Forelimb muscle (tissue), 1 donor: ENCODE results near the gene PSMC5. TPM values are rescaled to one million over a fixed set of nuclear protein-coding genes. Genes with fewer than 3 reads are reported as not detected.
"Not testable (repeated sequence)": the region's sequence is repeated elsewhere in the genome, so short reads cannot be mapped to it uniquely, and the experiment has no call there.

Experiments used
- DNase-seq: peaks from one replicate; pipeline ENCODE4 v3.0.0-alpha.2; 2013; ENCODE audit warnings: low read depth
- polyA plus RNA-seq: library from polyadenylated mRNA; unstranded; fragments of 120-200 nt; gene quantifications from one replicate; pipeline ENCODE4 v1.2.1, GENCODE V29; 2013; ENCODE audit not compliant: insufficient read length

PSMC5 gene
- polyA plus RNA-seq: 106 TPM

DNA sequence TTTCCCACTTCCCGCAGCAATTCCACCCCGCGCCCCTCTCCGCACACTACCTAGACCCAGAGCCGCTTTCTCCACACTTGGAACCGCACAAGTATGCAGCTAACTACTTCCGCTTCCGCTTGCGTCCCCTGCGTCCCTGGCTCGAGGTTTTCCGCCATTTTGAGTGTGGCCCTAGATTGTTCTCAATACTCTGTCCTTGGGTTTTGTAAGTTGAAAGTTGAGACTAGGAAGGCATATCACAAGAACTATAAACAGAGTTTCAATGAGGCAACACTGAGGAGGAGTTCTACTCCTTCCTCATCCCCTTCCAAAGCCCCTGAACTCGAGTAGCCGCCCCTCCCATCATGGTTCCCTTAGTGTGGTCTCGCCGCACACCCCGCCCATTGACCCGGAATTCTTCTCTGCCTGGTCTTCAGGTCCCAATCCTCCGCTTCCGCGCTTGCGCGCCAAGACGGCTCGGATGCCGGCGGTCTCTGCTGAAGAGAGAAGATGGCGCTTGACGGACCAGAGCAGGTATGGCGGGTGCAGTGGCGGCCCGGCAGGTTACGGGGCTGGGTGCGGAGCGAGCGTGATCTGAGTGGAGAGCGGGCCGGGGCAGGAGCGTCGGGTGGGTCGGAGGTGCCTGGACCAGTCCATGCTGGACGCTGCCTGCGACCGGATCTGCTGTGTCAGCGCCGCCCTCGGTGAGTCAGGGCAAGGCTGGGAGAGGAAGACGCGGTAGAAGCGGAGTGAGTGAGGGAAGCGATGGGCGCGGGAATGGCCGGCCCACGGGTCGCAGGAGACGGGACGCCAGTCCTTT lies at the start of gene PSMC5, which contains the start of gene FTSJ3:
Gene PSMC5 (plus strand): TSS at position 430 of the 799 bp plus-strand sequence. CDS start 60 bp downstream, at position 490.
Gene FTSJ3 (minus strand): TSS at position 662 of the 799 bp plus-strand sequence. CDS start 761 bp downstream, outside the sequence.
- DNase-seq: peak; percentile 96

DNA sequence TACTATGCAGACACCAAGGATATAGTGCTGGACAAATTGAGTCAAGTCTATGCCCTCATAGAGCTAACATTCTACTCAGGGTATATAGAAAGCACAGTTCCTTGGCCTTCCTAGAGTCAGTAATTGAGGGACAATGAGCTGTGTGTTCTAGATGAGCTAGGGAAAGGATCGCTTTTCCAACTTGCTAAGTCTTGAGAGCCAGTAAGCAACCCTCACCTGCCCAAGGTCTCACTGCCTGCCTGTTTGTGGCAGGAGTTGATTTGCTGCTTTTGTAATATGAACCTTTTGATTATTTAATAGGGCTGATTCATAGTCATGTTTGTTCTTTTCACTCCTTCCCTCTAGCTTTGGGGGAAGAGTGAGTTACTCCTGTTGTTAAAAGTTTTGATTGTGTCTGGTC lies 46.7 kb upstream of the PSMC5 start:
- DNase-seq: no peak

DNA sequence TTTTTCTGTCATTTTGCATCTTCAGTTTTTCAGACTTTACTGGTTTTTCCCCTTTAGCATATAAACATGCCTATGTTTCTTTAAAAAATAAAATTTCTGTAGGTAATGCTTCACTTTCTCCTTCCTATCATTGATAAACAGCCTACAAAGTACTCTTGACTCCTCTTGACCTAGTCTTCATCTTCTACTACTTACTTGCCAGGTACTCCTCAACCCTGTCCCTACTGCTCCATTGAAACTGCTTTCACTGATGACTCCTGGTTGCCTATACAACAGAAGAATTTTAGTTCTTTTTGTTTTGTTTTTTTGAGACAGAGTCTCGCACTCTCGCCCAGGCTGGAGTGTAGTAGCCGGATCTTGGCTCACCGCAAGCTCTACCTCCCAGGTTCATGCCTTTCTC lies 46.3 kb upstream of the PSMC5 start:
- no peak for DNase-seq

- no peak for DNase-seq
Measured at GRCh38 chr17:63783522-63783921, 43.7 kb upstream of the PSMC5 start.

DNA sequence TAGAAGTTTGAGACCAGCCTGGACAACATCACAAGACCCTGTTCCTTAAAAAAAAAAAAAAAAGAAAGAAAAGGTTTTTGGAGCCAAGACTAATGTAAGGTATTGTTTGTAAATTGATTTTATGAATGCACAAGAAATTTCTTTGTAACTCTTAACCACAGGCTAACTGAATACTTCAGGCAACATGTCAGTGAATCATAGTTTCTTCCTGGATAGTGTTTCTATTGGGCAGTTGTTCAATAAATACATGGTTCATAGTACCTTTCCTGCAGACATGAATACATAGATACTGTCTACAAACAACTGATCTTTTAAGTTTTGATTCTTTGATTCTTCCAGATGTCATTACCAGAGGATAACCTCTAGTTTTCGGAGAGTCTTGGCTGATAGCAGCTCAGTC lies 41.7 kb upstream of the PSMC5 start:
- no peak for DNase-seq

- DNase-seq: no peak
Measured at GRCh38 chr17:63786117-63786516, 41.1 kb upstream of the PSMC5 start.

DNA sequence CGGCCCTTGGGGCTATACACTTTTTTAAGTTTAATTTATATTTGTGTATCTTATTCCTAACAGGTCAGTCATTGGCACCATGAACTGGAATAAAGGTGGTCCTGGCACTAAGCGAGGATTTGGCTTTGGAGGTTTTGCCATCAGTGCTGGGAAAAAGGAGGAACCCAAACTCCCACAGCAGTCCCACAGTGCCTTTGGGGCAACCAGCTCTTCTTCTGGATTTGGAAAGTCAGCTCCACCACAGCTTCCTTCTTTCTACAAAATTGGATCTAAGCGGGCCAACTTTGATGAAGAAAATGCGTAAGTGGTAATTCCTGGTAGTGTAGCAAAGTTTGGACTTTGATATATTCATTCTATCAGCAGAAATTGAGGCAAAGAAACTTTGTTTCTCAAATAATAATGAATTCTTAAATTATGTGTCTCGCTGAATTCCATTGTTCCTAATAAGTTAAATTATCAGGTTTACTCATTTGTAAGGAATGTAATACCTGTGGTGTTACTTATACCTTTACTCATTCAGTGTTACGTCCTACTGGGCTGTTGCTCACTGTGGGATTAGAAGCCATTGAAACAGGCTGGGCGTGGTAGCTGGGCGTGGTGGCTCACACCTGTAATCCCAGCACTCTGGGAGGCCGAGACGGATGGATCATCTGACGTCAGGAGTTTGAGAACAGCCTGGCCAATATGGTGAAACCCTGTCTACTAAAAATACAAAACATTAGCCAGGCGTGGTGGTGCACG lies 40.1 kb upstream of the PSMC5 start:
- no peak for DNase-seq

DNA sequence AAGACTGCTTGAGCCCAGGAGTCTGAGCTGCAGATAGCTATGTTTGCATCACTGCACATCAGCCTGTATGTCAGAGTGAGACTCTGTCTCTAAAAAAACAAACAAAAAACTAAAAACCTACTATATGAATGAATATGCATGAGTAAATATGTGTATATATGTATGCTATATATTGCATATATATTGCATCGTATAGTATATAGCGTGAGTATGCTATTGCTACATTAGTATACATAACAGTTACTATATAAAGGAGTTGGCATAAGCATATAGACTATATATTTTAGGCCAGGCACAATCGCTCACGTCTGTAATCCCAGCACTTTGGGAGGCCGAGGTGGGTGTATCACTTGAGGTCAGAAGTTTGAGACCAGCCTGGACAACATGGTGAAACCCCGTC lies 37.2 kb upstream of the PSMC5 start:
- no peak for DNase-seq

DNA sequence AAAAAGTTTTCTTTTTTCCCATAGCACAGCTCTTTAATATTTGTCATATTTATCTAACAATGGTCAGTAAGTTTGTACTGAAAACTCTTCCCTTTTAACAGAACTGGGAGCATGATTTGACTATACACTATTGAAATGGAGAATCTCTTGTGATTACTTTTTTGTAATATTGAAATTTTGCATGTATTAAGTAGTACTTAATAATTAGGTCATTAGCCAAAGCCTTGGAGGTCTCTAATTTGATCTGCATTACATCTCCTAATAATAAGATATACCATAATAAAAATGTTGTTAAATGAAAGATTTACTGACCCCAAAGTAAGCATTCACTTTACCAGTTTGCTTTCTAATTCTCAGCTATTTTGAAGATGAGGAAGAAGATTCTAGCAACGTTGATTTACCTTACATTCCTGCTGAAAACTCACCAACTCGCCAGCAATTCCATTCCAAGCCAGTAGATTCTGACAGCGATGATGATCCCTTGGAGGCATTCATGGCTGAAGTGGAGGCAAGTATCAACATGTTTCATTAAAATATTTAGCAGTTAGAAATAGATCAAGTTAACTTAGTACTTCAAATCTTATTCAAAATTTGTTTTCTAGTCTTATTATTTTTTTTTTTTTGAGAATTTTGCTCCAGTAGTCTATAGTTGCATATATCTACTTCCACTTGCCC lies 35.0 kb upstream of the PSMC5 start:
- DNase-seq: no peak

DNA sequence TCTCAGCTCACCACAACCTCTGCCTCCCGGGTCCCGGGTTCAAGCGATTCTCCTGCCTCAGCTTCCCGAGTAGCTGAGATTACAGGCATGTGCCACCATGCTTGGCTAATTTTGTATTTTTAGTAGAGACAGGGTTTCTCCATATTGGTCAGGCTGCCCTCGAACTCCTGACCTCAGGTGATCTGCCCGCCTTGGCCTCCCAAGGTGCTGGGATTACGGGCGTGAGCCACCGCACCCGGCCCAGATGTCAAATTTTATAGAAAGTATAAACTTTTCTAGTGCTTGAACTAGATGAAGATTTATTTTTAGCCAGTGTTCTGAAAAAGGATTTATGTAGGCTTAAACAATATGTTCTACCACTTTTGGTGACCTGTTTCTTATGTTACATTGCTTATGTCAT lies 30.9 kb upstream of the PSMC5 start:
- DNase-seq: not testable (repeated sequence)

- no peak for DNase-seq
Measured at GRCh38 chr17:63798572-63799106, 28.6 kb upstream of the PSMC5 start.

GRCh38 chr17:63800783-63801182 lies 26.4 kb upstream of the PSMC5 start:
- DNase-seq: no peak

DNA sequence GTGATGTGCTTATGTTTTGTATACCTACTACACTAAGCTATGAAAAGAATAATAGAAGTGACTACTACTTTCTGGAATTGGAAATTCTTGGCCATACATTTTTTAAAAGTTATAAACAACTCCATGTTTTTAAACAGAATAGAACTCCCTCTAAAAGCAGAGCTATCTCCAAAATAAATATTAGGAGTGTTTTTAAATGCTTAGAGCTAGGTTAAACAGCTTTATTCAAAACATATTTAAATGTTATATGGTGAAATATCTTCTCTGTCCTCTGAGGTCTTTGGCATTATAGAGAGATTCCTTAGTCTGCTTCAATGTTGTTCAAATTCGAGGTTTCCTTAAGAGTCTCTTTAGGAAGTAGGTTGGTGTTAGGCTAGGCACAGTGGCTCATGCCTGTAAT lies 22.9 kb upstream of the PSMC5 start:
- no peak for DNase-seq

DNA sequence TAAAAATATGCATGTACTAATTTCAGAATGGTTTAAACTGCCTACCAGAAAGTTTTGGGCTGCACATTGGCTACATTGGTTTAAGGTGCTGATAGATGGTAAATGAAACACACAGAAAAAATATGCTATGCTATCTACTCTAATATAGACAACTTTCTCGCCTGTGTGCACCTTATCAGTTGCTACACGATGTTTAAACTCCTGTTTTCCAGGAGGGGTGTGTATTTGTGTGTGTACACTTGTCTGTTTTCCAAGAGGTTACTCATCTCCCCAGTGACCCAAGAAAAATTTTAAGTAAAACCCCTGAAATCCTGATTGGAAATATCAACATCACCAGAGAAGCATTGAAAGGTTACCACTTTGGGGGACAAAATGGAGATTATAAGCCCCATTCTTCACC lies 21.6 kb upstream of the PSMC5 start:
- DNase-seq: no peak

GRCh38 chr17:63809970-63810369 lies 17.3 kb upstream of the PSMC5 start:
- no peak for DNase-seq

GRCh38 chr17:63816123-63816522 lies 11.1 kb upstream of the PSMC5 start:
- no peak for DNase-seq

DNA sequence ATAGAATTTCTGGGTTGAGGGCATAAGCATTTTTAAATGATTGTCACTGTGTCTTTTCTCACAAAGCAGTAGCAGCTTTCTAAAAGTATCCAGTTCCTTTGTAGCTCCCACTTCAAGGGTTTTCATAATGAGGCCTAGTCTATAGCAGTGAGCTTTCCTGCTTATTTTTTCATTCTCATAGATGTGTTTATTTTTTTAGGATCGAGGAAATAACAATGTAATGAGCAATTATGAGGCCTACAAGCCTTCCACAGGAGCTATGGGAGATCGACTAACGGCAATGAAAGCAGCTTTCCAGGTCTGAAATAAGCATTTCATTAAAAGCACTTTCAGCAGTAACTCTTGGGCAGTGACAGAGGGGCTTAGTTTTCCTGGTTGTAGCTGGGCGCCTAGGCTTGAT lies 10.6 kb upstream of the PSMC5 start:
- no peak for DNase-seq

DNA sequence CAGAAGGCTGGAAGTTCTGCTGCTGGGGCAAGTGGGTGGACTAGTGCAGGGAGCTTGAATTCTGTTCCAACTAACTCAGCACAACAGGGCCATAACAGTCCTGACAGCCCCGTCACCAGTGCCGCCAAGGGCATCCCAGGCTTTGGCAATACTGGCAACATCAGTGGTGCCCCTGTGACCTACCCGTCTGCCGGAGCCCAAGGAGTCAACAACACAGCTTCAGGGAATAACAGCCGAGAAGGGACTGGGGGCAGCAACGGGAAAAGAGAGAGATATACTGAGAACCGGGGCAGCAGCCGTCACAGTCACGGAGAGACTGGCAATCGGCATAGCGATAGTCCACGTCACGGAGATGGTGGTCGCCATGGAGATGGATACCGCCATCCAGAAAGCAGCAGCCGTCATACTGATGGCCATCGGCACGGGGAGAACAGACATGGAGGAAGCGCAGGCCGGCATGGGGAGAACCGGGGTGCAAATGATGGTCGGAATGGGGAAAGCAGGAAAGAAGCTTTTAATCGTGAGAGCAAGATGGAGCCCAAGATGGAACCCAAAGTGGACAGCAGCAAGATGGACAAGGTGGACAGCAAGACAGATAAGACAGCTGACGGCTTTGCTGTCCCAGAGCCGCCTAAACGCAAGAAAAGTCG lies 9.4 kb upstream of the PSMC5 start:
- no peak for DNase-seq

- no peak for DNase-seq
Measured at GRCh38 chr17:63819131-63819530, 8.1 kb upstream of the PSMC5 start.

GRCh38 chr17:63819585-63820537 lies 7.4 kb upstream of the PSMC5 start:
- DNase-seq: no peak
